Peyer's patch (tissue), 4 donors: ENCODE measurements around the gene USP4.

ENCODE experiments used
- POLR2A ChIP-seq, 2 donors: fragments of 450-650 bp; IDR thresholded peaks; one replicate each; pipeline ENCODE4 v1.5.1; 2017; ENCODE audit warnings: antibody characterized with exemption in 2 of 2, mild to moderate bottlenecking in 2 of 2, moderate library complexity in 2 of 2
- TF ChIP-seq, protein P1 (sequence below), 6 experiments: fragments of 450-650 bp in 4 of 6; fragments of 200-600 bp in 2 of 6; sonication (generic) in 1 of 6; IDR thresholded peaks; one replicate each; pipeline ENCODE4 v1.5.1; 2017 to 2019; ENCODE audit warnings: antibody characterized with exemption in 6 of 6, mild to moderate bottlenecking in 3 of 6, moderate library complexity in 1 of 6

GRCh38 chr3:49278548-49278947 is 61.3 kb downstream of the USP4 start:
- TF ChIP-seq, protein P1, sequence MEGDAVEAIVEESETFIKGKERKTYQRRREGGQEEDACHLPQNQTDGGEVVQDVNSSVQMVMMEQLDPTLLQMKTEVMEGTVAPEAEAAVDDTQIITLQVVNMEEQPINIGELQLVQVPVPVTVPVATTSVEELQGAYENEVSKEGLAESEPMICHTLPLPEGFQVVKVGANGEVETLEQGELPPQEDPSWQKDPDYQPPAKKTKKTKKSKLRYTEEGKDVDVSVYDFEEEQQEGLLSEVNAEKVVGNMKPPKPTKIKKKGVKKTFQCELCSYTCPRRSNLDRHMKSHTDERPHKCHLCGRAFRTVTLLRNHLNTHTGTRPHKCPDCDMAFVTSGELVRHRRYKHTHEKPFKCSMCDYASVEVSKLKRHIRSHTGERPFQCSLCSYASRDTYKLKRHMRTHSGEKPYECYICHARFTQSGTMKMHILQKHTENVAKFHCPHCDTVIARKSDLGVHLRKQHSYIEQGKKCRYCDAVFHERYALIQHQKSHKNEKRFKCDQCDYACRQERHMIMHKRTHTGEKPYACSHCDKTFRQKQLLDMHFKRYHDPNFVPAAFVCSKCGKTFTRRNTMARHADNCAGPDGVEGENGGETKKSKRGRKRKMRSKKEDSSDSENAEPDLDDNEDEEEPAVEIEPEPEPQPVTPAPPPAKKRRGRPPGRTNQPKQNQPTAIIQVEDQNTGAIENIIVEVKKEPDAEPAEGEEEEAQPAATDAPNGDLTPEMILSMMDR (IDR thresholded peaks at IDR 0.05), result no peak
- TF ChIP-seq POLR2A (IDR thresholded peaks at IDR 0.05), result no peak
